HG03103 (cell line): Measurements from ENCODE around the gene ATG7.

Experiments used
- ATAC-seq: cut with Tn5 transposase; IDR thresholded peaks from one replicate; pipeline ENCODE4 v1.9.1; 2021; ENCODE audit warnings: low read depth; ENCODE audit not compliant: unreplicated experiment

Gene ATG7

DNA sequence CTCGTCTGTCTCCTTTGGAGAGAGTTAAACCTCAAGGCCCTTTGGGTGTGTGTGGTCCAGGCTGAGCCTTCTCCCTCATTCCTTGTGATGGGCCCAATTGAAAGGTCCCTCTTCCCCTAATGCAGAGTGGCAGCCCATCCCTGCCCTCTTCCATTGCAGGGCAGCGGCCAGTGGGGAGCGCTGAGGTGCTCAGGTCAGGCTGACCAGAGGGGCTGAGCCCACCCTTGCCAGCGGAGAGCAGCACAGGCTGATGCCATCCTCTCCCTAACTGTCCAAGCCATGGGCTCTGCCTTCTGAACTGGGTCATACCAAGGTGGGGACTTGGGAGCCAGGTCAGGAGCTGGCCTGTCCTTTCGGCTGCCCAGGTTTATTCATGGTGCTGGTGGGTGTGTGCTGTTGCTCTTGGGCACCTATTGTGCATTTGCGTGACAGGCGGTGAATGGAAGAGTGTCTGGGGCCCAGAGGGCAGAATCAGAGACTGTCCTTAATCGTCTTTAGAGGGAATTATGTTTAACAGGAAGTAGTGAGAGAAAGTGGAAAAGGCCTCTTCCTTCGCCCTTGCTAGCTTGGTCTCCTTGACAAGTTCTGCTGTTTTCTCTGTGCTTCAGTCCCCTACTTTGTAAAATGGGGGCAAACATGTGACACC is 274.6 kb downstream of the ATG7 start:
- ATAC-seq = no peak

DNA sequence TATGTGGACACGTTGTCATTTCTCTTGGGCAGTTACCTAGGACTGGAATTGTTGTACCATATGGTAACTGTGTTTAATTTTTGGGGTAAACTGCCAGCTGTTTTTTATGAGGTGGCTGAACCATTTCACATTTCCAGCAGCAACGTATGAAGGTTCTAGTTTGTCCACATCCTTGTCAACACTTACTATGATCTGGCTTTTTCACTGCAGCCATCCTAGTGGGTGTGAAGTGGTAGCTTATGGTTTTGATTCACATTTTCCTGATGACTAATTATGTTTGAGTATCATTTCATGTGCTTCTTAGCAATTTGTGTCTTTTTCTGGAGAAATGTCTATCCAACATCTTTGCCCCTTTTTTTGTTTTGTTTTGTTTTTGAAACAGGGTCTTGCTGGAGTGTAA is 275.3 kb downstream of the ATG7 start:
- no peak for ATAC-seq

DNA sequence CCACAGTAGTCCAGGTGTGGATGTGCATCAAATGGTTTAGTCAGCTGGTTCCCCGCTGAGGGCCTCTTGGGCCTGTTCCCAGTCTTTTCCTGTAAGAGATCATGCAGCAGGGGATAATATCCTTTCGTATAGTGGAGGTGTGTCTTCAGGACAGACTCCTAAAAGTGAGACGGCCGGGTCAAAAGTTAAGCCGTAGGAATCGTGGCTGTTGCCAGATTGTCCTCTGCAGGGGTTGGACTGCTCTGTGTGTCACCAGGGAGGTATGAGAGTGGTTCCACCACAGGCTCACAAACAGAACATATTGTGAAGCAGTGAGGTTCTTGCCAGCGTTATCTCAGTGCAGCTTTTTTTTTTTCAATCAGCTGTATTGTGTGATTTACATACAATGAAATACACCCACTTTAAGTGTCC is 276.5 kb downstream of the ATG7 start:
- ATAC-seq = no peak

DNA sequence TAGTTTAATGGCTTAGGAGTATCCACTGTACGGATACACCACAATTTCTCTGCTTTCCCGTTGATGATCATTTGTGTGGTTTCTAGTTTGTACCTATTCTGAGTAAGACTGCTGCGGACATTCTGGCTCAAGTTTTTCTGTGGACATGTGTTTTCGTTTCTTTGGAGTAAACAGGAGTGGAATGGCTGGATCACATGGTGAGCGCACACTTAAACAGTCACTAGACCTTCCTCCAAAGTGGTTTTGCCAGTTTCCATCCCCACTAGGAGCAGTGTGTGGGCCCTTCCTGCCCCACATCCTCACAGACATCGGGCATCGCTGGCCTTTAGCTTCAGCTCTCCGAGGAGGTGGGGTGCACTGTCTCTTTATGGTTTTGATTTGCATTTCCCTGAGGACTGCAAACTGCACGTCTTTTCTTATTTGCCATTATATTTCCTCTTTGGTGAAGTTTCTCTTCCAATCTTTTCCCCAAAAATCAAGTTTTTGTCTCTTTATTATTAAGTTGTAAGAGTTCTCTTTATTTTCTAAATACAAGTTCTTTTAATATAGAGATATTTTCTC is 277.5 kb downstream of the ATG7 start:
- ATAC-seq = no peak

DNA sequence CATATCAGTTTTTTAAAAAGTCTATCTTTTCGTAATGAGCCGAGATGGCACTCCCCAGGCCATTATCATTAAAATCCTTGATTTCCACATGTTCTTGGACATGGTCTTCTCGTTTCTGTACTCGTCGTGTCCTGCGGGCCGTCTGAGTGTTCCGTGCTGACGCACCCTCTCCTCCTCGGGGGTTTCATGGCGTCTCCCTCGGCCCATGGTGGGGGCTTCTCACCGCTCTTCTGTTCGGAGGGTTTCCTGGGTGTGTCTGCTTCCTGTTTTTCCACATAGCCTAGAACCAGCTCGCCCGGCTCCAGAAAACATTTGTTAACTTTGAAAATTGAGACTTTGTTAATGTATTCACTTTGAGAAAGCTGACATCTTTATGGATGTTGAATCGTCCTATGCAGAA is 278.8 kb downstream of the ATG7 start:
- ATAC-seq = no peak

DNA sequence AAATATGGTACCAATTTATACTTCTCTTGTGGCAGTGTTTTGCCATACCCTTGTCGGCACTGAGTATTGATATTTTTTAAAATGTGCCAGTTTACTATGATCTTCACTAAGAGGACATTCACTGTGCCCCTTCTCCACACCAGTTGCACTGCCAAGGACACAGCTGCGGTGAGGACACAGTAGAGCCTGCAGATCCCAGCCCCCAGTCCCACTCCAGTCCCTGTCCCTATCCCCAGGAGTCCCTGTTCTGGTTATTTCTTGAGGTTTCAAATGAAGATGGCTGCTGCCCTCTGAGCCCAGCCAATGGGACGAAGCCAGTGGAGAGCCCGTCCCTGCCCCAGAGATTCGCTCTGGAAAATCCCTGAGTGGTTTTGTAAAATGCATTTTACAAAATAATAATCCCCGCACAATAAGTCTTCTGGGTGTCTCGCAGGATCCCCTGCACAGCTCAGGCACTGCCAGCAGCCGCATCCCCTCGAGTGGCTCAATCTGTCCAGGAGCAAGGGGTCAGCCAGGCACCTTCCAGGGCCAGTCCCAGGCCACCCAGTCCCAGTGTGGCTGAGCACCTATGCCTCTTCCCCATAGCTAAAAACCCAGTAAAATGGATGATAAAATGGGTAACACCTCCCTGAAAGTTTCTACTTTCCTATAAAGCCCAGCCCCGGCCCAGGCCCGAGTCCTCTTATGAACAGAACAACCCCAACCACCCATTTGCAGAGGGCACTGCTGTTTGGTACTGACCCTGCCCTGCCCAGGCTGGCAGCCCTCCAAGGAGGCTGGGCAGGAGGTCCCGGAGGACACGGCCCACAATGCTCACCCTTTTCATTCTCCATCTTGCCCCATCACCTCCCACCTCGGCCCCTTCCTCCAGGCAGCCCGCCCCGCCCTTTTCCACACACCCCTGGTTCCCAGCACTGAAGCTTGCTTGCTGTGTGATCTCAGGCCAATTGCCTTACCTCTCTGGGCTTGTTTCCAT is 280.4 kb downstream of the ATG7 start:
- ATAC-seq = no peak

DNA sequence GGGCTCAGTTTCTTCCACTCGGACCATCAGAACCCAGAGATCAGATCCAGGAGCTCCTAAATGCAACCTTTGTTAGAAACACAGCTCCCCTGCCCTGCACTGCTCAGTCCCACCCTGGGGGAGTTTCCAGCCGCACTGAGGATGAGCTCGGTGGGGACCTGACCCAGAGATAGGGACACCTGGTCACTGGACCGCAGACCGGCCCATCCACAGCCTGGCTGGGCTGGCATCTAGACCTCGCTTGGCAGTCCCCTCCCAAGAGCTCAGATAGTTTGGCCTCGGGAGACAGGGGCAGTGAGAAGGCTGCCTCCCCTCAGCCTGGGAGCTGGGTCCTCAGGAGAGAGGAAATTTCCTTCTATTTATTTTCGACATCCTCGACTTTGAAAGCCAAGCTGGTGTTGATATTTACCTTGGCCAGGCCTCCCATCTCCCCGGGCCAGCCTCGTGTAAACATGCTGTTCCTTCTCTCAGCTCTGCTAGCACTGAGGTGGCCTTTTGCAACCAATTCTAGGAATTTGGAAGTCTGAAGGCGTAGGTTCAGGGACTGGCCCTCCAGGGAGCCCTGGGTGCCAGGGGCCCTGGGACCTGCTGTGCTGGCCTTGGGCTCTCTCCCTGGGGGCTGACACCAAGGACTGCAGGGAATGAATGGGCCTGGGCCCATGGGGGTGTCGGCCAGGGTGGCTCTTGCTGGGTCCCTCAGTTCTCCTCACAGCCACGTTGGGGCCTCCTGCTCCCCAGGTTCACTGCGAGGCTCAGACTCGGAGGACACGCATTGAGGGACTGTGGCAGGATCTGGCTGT is 281.4 kb downstream of the ATG7 start:
- ATAC-seq = no peak

DNA sequence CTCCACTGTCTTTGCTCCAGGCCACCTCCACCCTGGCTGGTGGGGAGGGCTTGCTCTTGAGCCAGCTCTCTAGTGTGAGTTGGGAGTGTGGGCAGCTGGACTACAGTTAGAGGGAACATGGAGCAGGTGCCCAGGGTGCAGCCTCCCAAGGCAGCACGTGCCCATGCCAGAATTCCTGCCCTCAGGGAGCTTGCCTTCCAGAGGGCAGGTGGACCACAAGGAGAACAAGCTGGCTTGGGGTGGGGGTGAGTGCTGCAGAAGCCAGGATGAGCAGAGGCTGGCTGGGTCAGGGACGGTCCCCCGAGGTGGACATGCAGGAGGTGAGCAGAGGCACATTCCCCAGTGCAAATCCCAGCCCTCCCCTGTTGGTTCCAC is 282.0 kb downstream of the ATG7 start:
- ATAC-seq = no peak

DNA sequence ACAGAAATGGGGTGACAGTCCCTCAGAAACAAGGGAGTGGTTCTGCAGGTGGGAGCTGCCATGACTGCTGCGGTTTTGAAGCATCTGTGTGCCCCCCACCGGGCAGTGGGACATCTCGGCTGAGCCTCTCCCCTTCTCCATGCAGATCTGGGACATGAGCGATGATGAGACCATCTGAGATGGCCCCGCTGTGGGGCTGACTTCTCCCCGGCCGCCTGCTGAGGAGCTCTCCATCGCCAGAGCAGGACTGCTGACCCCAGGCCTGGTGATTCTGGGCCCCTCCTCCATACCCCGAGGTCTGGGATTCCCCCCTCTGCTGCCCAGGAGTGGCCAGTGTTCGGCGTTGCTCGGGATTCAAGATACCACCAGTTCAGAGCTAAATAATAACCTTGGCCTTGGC is 282.5 kb downstream of the ATG7 start:
- ATAC-seq = no peak

DNA sequence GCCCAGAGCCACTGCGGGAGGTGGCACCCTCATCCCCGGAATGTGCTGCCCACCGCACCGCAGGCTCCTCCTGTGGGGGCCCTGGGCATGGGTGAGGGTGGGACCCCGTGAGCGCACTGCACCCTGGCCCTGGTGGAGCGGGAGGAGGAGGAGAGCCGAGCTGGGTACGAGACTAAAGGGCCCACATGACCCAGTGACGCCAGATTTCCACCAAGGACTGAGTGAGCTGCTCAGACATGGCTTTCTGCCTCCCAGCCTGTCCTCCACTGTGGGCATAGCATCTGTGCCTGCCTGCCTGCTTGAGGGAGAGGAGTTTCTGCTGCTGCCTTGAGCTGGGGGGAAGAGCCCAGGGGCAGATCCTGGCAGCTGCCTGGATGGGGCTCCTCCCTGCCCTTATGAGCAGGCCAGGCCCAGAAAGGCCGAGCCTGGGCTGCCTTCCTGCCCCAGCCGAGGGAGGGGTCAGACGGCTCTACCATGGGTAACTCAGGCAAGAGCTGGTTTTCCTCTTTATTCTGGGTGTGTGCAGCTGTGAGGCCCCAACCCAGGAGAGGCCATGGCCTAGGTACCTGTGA is 283.1 kb downstream of the ATG7 start:
- no peak for ATAC-seq

DNA sequence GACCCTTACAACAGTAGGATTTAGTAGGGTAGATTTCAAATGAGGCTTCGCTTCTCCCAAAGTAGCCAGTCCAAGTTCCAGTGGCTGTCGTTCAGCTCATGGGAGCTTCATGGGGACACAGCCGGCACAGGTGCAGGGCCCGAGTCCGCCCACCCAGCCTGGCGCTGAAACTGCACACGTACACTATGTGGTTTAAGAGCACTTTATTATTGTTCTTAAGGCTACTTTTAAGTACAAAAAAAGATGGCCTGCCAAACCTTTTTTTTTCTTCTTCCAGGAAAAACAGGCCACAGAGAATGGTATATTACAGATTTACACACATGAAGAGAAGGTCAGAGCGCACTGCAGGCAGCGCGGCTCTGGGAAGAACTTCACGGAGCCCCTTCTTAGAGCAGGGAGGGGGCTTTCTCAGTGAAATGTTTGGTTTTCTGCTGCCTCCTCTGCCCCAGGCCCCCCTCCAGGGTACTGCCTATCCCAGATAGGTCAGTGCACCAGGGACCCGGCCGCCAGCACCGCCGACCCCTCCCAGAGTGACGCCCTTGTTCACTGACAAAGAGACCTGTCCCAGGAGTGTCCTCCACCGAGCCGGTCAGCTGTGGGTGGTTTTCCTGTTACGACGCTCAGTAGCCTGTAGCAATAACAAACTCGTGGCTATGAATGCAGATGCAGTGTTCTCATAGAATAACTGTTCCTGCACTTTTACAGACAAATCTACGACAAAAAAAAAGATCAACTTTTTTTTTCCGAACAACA is 283.9 kb downstream of the ATG7 start:
- ATAC-seq = no peak

DNA sequence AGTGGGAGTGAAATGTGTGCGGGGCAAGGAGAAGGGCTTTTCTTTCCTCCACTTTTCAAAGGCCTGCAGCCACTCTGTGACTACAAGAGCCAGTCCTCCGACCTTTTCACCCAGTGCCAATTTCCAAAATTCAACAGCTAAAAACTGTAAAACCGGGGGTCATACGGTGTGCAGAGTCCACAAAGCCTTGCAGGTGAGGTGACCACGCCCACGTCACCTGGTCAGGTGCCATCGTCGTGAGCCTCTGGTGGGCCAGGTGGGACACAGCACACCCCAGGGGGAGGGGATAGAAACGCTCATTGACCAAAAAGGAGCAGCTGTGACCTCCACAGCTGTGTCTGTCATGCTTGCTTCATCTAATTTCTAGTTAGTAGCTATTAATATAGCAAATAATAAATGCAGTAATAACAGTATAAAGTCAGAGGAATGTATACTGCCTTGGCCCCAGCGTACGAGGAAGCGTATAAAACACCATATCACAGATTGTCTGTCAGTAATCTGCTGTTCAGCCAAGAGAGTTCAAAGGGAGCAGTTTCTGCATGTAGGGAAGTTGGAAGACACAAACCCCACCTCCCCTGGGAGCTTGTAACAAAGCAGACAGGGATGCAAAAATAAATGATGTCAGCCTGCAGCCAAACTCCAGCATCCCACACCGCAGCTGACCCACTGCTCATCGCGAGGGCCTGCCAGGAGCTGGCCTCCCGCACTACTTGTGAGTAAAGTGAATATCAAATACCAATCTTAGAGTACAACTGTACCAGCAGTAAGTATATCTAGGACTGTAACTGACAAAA is 284.9 kb downstream of the ATG7 start:
- no peak for ATAC-seq

DNA sequence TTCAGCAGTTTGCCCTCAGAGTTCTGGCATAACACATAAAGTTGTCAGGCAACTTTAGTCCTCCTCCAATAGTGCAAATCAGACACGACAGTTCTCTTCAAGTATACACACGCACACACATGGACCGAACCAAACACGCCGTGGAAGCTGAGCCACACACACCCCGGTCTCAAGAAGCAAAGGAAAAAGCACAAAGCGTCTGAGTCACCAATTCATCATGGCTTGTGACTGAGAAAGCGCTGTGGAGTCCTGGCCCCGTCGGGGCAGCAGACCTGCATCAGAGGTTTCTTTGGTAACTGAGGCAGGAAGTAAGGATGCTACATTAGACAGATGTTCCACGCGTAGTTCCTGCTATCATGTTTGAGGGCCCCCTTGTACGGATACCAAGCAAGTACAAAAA is 285.8 kb downstream of the ATG7 start:
- ATAC-seq = no peak

DNA sequence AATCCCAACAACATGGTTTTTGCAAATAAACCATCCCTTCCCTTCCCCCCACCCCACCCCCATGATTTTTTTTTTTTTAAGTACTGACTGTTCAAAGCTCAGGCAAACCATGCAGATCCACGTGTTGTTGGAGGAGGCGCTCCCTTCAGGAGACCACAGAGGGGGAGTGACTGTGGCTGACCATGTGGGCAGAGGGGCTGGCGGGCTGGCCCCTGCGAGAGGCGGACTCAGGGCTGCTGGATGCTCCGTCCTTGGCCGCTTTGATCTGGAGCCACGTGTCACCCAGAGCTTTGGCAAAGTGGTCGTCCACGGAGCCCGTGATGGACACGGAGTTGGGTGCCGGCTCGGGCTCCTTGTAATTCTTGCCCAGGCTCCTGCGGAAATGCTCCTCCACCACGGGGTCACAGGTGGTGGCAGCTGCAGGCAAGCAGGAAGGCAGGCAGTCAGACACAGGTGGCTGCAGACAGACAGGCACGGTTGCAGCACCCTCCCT is 286.3 kb downstream of the ATG7 start:
- no peak for ATAC-seq

DNA sequence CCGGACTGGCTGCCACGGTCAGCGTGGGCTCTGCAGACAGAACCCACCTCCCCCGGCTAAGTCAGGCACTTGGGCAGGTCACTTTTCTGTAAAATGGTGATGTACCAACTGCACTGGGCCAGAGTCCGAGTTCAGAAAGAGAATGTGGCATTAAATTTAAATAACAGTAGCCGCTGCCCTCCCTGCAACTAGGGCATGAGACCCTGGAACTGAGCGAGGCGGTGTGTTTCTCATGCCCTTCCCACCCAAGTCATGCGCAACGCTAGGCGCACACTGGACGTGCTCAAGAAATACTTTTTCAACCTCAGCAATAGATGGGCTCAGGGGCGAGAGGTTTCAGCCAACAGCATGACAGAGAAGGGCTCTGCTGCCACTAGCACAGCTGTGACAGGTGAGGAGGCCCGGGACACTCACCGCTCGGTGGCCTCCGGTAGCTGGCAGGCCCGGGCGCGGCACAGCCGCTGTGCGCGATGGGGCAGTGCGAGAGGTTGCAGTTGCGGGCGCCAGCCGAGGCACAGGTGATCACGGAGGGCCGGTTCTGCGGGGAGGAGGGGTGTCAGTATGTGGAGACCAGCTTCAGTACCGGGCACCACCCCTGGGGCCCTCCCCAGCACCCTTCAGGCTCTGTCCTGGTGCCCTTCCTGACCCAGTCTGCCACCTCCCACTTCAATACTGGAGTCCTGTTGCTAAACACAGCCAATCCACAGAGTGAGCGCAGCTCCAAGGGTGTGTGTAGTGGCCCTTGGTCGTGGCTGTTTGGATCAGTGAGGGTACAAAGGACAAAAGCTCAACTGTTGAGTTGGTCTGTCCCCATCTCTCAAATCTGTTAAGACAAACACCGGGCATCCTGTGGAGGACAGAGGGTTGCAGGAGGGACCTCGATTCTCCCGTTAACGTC is 287.0 kb downstream of the ATG7 start:
- no peak for ATAC-seq

DNA sequence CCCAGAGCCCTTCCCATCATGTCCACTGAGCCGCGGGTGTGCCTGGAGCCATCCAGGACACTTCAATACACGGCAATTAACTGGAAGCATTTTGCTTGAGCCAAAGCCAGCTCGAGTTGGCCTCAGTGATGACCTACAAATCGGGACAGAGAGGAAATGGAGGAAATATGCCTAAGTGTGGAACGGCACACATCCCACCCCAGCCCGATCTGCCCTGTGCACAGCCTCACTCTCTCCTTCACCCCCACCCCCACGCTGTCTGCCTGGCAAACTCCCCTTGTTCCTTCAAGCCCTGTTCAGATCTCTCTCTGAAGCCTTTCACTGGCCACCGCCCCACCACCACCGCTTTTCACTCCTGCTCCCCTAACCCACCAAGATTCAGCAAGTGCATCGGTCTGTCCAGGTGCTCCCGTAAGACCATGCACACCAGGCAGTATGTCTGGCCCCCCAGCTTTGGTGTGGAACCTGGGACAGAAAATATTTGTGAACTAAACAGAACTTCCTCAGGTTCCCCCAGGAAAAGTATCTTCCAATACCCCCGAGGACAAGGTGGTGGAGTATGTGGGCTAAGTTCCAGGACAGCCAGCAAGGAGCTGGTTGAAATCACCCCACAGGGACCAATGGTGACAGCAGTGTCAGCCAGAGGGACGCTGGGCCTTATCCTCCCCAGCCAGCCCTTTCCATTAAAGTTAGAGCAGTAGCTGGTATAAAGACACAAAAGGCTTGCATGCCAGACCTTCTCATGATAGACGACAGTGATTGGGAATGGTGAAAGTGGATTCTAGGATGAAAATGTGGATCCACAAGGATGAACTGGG is 287.8 kb downstream of the ATG7 start:
- no peak for ATAC-seq

DNA sequence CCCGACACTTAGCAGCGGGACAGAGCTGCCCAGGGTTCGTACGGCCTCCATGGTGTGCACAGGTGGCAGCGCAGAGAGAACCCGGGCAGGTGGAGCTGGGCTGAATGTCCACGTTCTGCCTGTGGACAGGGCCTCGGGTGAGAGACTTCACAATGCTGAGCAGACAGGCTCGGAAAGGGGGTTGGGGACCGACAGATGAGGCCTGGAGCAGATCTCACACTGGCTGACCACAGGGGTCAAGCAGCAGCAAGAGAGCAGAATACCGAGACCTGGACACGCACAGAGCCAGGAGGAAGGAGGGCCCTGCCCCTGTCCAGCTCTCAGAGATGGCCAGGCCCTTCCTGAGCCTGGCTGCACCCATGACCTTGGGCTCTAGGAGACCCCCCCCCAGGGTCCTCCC is 288.5 kb downstream of the ATG7 start:
- no peak for ATAC-seq
